GM10266 (cell line): ENCODE measurements around the gene F2RL2.
A peak's percentile ranks its signal among the peaks of the same experiment; 100 is the strongest.

ENCODE experiments used
- DNase-seq: peaks from one replicate; pipeline ENCODE4 v3.0.0; 2012; ENCODE audit errors: extremely low spot score
- CTCF ChIP-seq: IDR thresholded peaks from 2 replicates; pipeline ENCODE4 v1.5.1; 2012; ENCODE audit warnings: mild to moderate bottlenecking, low read depth; ENCODE audit not compliant: control insufficient read depth, insufficient read depth; ENCODE audit errors: missing control alignments

The F2RL2 gene

GRCh38 chr5:76642390-76643040, 19.3 kb upstream of the F2RL2 start:
- no peak for DNase-seq
- TF ChIP-seq CTCF, result no peak

- TF ChIP-seq CTCF, result peak; percentile 62
- DNase-seq, result peak; percentile 53
Observed at GRCh38 chr5:76641514-76642120, 18.4 kb upstream of the F2RL2 start.

GRCh38 chr5:76638479-76638878, 15.3 kb upstream of the F2RL2 start:
- no peak for TF ChIP-seq CTCF
- no peak for DNase-seq

- no peak for TF ChIP-seq CTCF
- no peak for DNase-seq
Observed at GRCh38 chr5:76637490-76637889, 14.3 kb upstream of the F2RL2 start.

GRCh38 chr5:76634661-76635060, 11.5 kb upstream of the F2RL2 start:
- TF ChIP-seq CTCF, result no peak

GRCh38 chr5:76626738-76627137, 3.5 kb upstream of the F2RL2 start:
- no peak for TF ChIP-seq CTCF
- DNase-seq, result no peak

More at GRCh38 chr5:76634661-76635060, 11.5 kb upstream of the F2RL2 start:
- no peak for DNase-seq

- no peak for TF ChIP-seq CTCF
- no peak for DNase-seq
Observed at GRCh38 chr5:76625087-76625815, 2.0 kb upstream of the F2RL2 start.
